ENCODE results near the gene TBC1D14.

DNA sequence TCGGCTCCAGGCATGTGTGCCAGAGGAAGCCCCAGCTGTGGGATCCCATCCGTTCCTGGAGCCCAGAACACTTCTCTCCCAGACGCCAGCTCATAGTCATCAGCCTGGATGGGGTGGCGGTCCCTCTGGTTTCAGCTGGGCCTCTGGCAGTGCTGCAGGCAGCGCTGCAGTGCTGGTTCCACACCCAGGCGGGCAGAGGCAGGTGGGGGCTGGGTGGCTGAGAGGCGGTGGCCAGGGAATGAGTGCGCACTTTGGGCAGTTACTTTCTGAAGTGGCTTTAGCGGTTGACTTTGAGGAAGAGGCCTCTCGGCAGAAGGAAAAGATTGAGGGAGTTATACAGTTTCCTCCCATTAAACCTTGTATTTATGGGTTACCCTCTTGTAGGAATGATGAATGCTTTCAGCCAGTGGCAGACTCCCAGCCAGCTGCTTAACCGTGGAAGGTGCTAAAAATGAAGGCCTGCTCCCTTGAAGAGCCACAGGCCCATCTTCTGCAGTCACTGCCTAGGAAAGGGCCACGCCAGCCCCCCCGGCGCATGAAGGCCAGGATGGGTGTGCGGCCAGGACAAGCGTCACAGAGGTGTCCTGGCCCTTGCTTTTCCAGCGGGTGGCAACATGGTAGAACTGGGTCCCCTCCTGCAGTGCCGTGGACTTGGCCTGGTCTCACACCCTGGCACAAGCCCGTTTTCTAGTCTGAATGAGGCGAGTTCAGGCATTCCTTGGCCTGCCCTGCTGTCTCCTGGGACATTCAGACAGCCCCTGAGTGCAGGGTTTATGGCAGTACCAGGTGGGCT lies 143.5 kb downstream of the TBC1D14 start:
- no peak for TF ChIP-seq ZNF274 (IDR thresholded peaks at IDR 0.05; ENCODE audit: low read depth, low read length)
- no peak for TF ChIP-seq SUZ12 (IDR thresholded peaks at IDR 0.05; ENCODE audit: extremely low read depth, insufficient read depth, insufficient read length)
- TF ChIP-seq YY1 (IDR thresholded peaks at IDR 0.05; ENCODE audit: insufficient read depth, insufficient read length) = no peak
